NCI-H2107 treated with DMSO at 0.1 percent for 48 hours (cell line): ENCODE measurements around the gene POLR3B.
A peak's percentile ranks its signal among the peaks of the same experiment; 100 is the strongest.
"Not testable (repeated sequence)": the region's sequence is repeated elsewhere in the genome, so short reads cannot be mapped to it uniquely, and the experiment has no call there.

Experiments used
- DNase-seq: peaks from one replicate; lab custom pipeline; 2025; ENCODE audit not compliant: unreplicated experiment; lab: John Stamatoyannopoulos, UW

The POLR3B gene

GRCh38 chr12:106342397-106343213, 14.9 kb upstream of the POLR3B start:
- no peak for DNase-seq

GRCh38 chr12:106343214-106343528, 14.4 kb upstream of the POLR3B start:
- no peak for DNase-seq

- no peak for DNase-seq
Observed at GRCh38 chr12:106344131-106344530, 13.4 kb upstream of the POLR3B start.

- peak; percentile 59 for DNase-seq
Observed at GRCh38 chr12:106345746-106346145, 11.8 kb upstream of the POLR3B start.

- no peak for DNase-seq
Observed at GRCh38 chr12:106348411-106348810, 9.1 kb upstream of the POLR3B start.

- no peak for DNase-seq
Observed at GRCh38 chr12:106353175-106353574, 4.4 kb upstream of the POLR3B start.

GRCh38 chr12:106358396-106359241, 1.1 kb downstream of the POLR3B start:
- DNase-seq: peak; percentile 47

GRCh38 chr12:106359646-106360399, 2.3 kb downstream of the POLR3B start:
- DNase-seq: no peak

- no peak for DNase-seq
Observed at GRCh38 chr12:106360400-106360994, 2.9 kb downstream of the POLR3B start.

GRCh38 chr12:106362971-106363370, 5.4 kb downstream of the POLR3B start:
- DNase-seq: no peak

- DNase-seq: peak; percentile 30
Observed at GRCh38 chr12:106364261-106364660, 6.7 kb downstream of the POLR3B start.

GRCh38 chr12:106369624-106370346, 12.2 kb downstream of the POLR3B start:
- DNase-seq: no peak

GRCh38 chr12:106378788-106379187, 21.2 kb downstream of the POLR3B start:
- no peak for DNase-seq

- no peak for DNase-seq
Observed at GRCh38 chr12:106380954-106381353, 23.4 kb downstream of the POLR3B start.

GRCh38 chr12:106381866-106382265, 24.3 kb downstream of the POLR3B start:
- not testable (repeated sequence) for DNase-seq

- no peak for DNase-seq
Observed at GRCh38 chr12:106386813-106387535, 29.4 kb downstream of the POLR3B start.

- DNase-seq: no peak
Observed at GRCh38 chr12:106387848-106388377, 30.4 kb downstream of the POLR3B start.

- no peak for DNase-seq
Observed at GRCh38 chr12:106389151-106389550, 31.6 kb downstream of the POLR3B start.

- DNase-seq: no peak
Observed at GRCh38 chr12:106392759-106393158, 35.2 kb downstream of the POLR3B start.

- DNase-seq: no peak
Observed at GRCh38 chr12:106409878-106410277, 52.3 kb downstream of the POLR3B start.
